Stimulated activated CD8-positive, alpha-beta memory T cell treated with anti-CD3 and anti-CD28 coated beads, Interleukin-2, amount 100 ng/mL, for 48 hours (primary cell): ENCODE measurements around the gene GGT5.
"Not testable (repeated sequence)": the region's sequence is repeated elsewhere in the genome, so short reads cannot be mapped to it uniquely, and the experiment has no call there.

ENCODE experiments used
- DNase-seq, 2 donors: peaks; one replicate each; pipeline ENCODE4 v3.0.0-alpha.2; 2020; ENCODE audit warnings: low read depth in 2 of 2

GGT5 gene

DNA sequence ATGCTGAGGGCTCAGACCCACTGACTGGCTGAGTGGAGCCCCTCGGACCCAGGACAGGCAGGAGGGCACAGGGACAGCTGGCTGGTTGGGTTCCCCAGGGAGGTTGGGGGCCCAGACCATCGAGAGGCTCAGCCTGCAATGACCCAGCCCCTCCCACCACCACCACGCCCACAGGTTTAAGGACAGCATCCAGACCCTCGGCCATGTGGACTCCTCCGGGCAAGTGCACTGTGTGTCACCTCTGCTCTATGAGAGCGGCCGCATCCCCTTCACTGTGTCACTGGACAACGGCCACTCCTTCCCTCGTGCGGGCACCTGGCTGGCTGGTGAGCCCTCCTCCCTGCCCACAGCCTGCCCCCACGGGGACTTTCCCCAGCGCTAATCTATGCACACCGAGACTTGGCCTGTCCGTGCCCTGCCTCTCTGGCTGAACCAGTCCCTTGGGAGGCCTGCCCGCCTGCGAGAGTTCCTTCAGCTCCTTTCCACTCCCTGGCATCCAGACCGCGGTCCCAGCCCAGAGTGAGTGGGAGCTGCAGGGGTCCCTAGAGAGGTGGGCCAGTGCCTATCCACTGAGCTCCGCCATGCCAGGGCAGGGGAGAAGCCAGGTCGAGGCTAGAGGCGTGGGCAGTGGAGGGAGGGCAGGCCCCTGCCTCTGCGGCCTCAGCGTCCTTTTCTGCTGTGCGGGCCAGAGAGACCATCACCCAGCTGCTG is 61.4 kb downstream of the GGT5 start:
- no peak for DNase-seq

DNA sequence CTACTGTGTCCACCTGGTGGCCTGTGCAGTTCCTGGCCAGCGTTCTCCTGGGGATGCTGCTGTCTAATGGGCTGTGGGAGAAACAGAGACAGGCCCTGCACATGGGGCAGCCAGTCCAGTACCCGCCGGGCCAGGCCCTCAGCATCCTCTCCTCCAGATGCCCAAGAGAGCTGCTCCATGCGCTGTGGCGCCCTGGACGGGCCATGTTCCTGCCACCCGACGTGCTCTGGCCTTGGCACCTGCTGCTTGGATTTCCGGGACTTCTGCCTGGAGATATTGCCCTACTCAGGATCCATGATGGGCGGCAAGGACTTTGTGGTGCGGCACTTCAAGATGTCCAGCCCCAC is 62.0 kb downstream of the GGT5 start:
- not testable (repeated sequence) for DNase-seq

DNA sequence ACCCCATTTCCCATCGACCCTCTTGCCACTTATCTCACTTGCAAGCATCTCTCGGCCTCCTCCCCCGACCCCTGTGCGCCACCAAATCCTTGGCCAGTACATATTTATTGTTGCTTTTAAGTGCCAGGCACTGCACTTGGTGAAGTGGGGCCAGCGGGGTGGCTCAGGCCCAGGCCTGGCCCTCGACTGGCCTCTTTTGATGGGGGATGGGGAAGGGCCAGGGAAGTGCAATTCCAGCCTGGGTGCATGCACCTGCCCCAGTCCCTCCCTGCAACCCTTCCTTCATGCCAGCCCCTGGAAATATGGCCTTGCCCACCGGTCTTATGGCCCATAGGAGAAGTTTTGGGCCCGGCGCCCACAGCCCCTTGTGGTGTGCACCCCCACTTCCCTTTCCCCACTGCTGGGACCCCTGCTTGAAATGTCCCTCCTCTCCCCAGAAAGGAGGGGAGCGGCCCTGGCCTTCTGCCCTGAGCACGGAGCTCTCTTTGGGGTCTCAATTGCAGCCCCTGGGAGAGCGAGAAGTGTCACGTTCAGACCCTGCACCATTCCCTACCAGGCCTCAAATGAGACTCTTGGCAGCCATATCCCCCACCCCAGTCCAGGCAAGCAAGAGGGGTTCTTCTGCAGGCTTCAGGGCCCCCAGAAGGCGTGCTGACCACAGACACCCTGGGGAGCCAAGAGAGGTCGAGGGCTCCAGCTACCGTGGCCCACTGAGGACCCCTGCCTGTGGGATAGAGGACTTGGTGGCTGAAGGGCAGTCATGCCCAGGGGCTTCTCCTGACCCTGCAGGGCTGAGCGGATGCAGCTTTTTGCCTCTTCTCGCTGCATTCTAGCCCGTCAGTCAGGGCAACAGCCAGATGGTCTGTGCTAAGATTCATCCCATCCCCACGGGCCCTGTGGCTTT is 62.6 kb downstream of the GGT5 start:
- DNase-seq: no peak

DNA sequence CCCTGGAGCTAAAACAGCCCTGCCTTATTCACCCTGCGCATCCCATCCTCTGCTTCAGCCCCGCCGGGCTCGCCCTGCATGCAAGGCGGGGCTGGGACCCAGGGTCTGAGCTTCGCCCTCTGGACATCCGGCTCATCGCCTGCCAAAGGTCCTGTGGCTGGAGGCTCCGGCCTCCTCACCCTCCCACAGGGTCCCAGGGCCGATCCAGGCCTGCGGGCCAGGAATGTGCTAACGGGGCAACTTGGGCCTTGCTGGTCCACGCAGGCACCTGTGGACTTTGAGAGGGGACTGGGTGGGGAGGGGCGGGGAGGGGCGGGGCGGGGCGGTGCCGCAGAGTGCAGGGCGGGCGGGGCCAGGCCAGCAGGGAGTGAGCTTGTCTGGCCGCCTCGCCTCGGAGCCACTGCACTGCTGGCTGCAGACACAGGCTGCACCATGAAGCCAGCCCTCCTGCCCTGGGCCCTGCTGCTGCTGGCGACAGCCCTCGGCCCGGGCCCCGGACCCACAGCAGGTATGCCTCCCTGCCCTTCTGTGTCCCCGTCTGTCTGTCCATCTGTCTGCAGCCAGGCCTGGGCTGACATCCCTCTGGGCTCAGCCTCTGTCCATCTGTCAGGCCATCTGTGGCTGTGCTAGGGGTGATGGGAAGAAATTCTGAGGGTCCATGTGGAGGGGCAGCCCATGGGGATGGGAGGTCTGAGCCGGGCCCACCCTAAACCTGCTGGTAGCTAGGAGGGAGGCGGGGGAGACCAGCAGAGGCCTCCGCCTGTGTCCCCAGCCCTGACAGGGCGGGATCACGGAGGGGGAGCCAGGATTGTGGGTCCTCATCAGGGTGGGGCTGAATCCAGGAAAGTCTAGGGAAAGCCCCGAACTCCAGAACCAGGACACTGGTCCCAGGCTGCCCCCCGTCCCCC is 63.5 kb downstream of the GGT5 start, which contains the start of gene SUSD2:
Gene SUSD2, plus strand, starts transcription at position 400 of the 908 bp plus-strand sequence. Its CDS starts 33 bp downstream, at position 433.
- DNase-seq: no peak

DNA sequence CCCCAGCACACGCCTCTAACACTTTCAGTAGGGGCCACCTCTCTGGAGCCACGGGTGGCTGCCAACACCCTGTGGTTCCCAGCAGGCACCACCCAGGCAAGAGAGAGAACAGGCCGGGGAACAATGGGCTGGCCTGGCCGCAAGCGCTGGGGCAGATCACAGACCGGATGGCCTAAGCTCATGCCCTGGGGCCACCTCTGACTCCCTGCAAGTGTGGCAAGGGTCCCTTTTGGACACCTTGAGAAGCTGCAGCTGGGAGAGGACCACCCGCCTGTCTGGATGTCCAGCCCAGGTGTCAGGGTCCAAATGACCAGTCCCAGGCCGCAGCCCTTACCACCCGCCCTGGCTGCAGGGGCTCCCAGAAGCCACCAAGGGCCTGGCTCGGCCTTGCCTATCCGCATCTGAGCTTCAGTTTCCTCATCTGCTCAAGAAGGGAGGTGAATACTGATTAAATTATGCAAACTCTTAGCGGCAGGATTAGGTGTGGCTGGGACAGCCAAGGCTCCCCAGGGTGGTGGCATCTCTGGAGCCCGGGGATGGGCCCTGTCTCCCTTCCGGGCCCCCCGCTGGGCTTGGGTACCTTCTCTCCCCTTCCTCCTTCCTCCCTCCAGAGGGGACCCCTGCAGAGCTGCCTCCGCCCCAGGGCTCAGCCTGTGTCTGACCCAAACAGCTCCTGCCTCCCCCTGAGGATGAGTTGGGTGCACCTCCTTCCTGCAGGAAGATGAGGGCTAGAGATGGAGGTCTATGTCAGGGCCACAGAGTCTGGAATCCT is 64.4 kb downstream of the GGT5 start:
- no peak for DNase-seq

DNA sequence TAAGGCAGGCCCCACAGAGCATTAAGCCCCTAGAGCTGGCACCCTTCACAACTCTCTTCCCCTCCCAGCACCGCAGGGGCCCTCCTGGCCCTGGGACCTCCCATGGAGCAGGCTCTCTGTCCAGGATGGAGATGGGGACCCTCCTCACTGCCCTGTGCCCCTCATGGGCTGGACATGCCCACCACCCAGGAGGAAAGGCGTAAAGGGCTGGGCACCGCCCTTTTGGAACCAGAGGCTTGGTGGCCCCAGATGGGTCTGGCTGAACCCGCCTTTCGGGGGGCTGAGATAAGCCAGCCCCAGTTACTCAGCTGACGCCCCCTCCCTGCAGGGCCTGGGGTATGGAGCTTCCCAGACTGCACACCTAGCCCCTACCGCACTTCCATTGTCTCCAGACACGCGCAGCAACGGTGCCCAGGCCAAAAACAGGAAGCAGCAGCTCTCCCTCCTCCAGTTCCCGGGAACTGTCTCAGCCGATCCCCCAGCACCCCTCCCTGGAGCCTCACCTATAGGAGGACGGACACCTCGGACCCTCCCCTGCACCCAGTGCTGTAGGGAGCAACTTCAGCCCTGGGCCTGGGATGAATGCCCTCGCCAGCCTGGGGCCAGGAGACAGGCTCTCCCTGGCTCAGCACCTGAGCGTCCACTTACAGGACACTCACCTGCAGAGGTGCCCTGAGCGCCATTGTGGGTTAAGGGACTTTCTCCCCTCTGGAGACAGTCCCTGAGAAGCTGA is 65.2 kb downstream of the GGT5 start:
- DNase-seq: no peak

DNA sequence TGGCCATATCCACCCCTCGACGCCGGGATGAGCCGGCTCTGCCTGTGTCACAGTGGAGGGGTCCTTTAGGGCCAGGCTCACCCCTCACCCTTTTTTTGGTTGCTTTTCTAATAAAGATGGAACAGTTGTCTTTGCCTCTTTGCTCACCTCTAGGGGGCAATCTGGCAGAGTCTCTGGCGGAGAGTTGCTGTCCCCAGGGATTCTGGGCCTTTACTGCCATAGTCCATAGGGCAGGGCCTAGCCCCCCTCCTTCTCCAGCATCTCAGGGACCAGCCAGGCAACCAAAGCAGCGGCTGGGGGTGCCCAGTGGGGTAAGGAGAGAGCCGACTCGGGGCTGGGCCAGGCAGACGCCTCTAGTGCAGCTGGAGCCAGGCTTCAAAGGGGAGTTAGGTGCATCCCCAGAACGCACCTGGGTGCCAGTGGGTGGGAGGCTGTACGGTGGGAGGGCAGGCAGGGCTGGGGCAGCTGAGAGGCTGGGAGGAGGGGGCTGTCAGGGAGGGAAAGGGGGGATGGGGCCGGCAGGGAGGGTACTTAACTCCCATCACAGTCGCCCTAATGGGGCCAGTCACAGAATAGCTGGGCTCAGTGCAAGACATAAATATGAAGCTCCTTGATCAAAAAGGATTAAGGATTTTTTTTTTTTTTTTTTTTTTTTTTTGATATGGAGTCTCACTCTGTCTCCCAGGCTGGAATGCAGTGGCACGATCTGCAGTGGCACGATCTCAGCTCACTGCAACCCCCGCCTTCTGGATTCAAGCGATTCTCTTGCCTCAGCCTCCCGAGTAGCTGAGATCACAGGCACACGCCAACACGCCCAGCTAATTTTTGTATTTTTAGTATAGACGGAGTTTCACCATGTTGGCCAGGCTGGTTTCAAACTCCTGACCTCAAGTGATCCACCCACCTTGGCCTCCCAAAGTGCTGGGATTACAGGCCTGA is 66.1 kb downstream of the GGT5 start:
- DNase-seq: no peak

DNA sequence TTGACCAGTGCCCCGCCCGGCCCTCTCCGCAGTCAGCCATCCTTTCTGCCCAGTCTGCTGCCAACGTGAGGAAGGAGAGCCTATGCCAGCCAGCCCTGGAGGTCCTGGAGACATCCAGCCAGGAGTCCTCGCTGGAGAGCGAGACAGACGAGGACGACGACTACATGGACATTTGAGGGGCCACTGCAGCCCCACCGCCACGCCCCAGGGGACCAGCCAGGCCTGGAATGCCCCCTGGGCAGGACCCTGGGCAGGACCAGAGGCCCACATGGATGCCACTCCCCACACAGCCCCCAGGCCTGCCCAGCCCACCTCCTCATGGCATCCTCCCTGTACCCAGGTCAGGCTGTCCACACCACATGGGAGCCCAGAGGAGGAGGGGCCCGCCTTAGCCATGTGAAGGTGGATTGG is 66.9 kb downstream of the GGT5 start:
- no peak for DNase-seq

DNA sequence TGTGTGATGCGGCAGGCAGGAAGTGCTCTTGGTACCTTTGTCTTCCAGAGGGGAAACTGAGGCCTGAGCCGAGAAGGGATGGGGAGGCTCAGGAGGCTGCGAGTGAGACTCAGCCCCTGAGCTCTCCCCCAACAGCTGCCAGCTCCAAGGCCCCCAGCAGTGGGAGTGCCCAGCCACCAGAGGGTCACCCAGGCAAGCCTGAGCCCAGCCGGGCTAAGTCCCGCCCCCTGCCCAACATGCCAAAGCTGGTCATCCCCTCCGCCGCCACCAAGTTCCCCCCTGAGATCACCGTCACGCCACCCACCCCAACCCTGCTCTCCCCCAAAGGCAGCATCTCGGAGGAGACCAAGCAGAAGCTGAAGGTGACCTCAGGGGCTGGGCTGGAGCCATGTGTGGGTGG is 67.4 kb downstream of the GGT5 start:
- no peak for DNase-seq

DNA sequence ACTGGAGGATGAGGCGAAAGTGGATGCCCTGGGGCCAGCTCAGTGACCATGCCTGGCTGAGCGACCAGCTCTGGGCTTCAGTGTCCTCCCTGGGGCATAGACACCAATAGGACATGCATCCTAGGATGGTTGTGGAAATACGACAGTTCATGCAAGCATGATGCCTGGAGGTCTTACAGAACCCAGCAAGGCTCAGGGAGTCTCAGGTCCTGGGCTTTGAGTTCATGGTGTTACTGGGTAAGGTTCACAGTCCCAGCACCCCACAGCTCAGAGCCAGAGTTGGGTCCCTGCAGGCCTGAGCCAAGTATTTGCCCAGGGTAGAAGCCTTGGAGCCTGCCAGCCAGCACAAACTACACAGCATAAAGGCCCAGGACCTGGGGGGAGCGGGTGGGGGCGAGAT is 67.8 kb downstream of the GGT5 start:
- no peak for DNase-seq

DNA sequence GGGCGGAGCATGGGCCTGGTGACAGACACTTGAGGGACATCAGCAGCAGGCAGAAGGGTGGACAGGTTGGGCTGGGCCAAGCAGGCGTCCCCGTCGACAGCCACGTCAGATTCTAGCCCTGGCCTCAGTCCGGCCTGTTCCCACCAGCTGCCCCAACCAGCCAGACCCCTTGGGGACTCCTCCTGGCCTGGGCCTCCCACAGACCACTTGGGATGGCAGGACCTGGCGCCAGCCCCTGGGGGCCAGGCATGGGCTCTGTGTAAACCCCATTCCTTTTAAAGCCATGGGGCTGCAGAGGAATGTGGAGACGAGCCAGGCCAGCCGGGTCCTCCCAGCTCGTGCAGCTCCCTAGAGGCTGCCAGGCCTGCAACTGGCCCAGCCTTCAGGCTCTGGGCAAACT is 68.3 kb downstream of the GGT5 start:
- no peak for DNase-seq

DNA sequence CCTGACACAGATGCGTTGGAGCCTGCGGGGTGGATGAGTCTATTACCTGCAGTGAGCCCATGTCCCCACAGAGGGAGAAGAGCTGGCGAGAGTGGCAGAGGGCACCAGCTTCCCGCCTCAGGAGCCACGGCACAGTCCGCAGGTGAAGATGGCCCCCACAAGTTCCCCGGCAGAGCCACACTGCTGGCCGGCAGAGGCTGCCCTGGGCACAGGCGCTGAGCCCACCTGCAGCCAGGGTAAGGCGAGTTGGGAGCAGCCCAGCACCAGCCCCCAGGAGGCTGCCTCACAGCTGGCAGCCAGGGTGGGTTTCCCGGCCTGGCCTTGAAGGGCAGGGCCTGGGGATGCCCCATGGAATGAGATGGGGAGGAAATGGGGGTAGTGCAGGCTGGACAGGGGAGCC is 68.8 kb downstream of the GGT5 start:
- no peak for DNase-seq

DNA sequence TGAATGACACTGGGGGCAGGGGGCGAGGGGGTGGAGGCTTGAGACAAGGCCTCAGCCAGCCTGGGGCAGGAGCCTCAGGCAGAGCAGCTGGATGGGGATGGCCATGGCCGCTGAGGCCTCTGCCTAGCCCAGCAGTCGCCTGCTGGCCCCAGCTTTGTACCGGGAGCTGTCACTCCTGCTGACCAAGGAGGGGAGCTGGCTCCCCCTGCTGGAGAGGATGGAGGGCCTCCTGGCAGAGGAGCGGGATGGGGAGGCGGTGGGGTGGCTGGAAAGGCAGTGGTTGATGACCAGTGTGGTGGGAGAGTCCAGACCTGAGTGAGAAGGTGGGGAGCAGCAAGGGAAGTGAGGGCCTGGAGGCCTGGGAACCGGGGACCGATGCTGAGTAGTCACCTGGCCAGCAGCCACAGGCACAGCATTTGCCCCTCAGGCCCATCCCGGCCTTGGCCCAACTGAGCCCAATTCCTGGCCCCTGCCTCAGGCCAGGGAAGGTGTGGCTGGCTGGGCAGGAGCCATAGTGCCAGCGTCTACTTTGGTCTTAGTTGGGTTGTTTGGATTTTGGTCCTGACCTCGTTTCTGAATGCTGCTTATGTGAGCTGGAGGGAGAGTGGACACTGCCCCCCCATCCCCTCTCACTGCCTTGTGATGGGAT is 69.6 kb downstream of the GGT5 start:
- peak; percentile 49 to 58 for DNase-seq

DNA sequence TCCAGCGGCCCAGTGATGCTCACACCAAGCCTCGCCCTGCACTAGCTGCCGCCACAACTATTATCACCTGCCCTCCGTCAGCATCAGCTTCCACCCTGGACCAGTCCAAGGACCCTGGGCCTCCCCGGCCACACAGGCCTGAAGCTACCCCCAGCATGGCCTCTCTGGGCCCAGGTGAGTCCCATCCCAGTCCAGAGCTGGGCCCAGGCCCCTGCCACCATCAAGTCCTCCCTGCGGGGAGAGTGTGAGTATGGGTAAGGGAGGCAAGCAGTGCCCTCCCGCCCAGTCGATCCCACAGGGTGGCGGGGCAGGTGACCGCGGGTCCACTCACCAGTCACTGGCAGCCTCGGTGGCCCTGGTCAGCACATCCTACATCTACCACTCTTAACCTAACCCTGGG is 73.1 kb downstream of the GGT5 start:
- DNase-seq: no peak

DNA sequence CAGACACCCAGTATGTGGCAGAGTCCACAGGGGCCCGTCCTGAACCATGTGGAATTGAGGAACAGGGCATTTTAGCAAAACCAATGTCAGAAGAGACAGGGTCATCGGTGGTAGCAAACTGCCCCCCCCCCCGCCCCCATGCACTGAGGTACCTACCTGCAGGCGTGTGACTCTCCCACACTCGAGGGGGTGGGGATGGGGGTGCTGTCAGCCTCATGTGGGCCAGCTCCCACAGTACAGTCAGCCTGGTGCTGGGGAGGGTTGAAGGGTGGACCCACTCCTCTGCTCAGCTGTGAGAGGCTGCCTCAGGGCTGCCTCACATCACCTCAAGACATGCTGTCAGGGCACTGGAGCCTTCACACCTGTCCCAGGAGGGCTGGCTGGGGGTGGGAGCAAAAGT is 74.2 kb downstream of the GGT5 start:
- no peak for DNase-seq

DNA sequence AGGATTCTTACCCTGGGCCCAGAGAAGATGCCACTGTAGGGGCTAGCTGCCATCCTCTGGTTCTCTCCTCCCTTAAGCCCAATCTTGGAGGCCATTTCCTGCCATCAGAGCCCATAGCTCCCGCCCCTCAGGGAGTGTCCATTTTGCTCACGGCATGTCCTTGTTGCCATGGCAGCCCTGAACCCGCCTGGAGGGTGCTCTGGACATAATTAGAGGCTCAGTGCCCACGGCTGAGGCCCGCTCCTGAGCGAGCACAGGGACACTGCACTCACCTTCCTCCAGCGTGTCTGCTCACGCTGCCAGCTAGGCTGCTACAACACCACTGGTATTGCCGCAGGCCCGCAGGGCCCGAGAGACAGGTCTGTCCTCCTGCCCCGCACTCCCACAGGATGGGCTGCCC is 74.7 kb downstream of the GGT5 start:
- no peak for DNase-seq
